Measurements from ENCODE around the gene CABP1.

GRCh38 chr12:120614848-120615247, 25.6 kb upstream of the CABP1 start:
- TF ChIP-seq MAFG (CRISPR knock-in tag; IDR thresholded peaks at IDR 0.05) (no peak), RAD51 (IDR thresholded peaks at IDR 0.05; ENCODE audit: borderline replicate concordance) (no peak), CTCF (CRISPR knock-in tag; IDR thresholded peaks at IDR 0.05) (no peak), BHLHE40 (IDR thresholded peaks at IDR 0.05; ENCODE audit: low read length) (no peak), SMAD3 (CRISPR knock-in tag; IDR thresholded peaks at IDR 0.05) (no peak), DPF2 (CRISPR knock-in tag; IDR thresholded peaks at IDR 0.05; ENCODE audit: borderline replicate concordance, low read depth) (no peak), GABPB1 (CRISPR knock-in tag; IDR thresholded peaks at IDR 0.05) (no peak), DMAP1 (CRISPR knock-in tag; IDR thresholded peaks at IDR 0.05) (no peak), ZNF546 (CRISPR knock-in tag; conservative IDR thresholded peaks at IDR 0.05) (no peak), KMT2B (CRISPR knock-in tag; IDR thresholded peaks at IDR 0.05) (no peak), SP140L (CRISPR knock-in tag; IDR thresholded peaks at IDR 0.05; ENCODE audit: borderline replicate concordance) (no peak)
